DND-41 (cell line): Measurements from ENCODE around the gene ADD2.
"Not testable (repeated sequence)": the region's sequence is repeated elsewhere in the genome, so short reads cannot be mapped to it uniquely, and the experiment has no call there.

ENCODE experiments used
- CTCF ChIP-seq: IDR thresholded peaks from 2 replicates; pipeline ENCODE4 v1.5.1; 2012; ENCODE audit warnings: borderline replicate concordance, low read length, moderate library complexity, mild to moderate bottlenecking; ENCODE audit not compliant: poor library complexity, severe bottlenecking; ENCODE audit errors: extremely low read depth
- EZH2 ChIP-seq: IDR thresholded peaks from 3 replicates; pipeline ENCODE4 v1.6.1; 2012; ENCODE audit warnings: borderline replicate concordance, low read depth, mild to moderate bottlenecking, moderate library complexity, low read length, inconsistent platforms; ENCODE audit not compliant: severe bottlenecking

- TF ChIP-seq CTCF, EZH2: not testable (repeated sequence)
Measured at GRCh38 chr2:70739492-70739891, 28.5 kb downstream of the ADD2 start.
